Superior temporal gyrus (tissue), 1 donor: ENCODE data around the gene LMTK2.
A peak's percentile ranks its signal among the peaks of the same experiment; 100 is the strongest.

Source experiments
- DNase-seq: peaks from one replicate; pipeline ENCODE4 v3.0.0-alpha.2; 2016; ENCODE audit errors: extremely low spot score

Gene LMTK2

GRCh38 chr7:98137134-98137825 lies 30.6 kb downstream of the LMTK2 start:
- no peak for DNase-seq

- DNase-seq = no peak
Observed at GRCh38 chr7:98137826-98138151, 31.1 kb downstream of the LMTK2 start.

- DNase-seq = no peak
Observed at GRCh38 chr7:98138672-98139071, 32.0 kb downstream of the LMTK2 start.

DNA sequence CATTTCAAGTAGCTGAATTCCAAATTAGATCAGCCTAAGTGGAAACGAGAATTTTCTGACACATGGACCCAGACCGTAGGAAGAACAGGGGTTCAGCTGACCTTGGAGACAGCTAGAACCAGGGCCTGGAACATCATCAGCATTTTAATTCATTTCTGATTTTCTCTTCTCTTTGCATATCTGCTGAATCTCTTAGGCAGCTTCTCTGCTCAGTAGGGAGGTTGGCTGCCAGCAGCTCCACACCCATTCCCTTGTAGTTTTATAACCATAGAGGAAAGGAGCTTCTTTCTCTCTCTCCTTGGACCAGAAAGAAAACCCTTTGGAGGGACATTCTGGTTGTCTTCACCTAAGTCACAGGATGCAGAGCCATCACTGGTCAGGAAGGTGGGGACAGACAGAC lies 36.0 kb downstream of the LMTK2 start:
- peak; percentile 49 for DNase-seq

GRCh38 chr7:98148607-98149006 lies 41.9 kb downstream of the LMTK2 start:
- no peak for DNase-seq

DNA sequence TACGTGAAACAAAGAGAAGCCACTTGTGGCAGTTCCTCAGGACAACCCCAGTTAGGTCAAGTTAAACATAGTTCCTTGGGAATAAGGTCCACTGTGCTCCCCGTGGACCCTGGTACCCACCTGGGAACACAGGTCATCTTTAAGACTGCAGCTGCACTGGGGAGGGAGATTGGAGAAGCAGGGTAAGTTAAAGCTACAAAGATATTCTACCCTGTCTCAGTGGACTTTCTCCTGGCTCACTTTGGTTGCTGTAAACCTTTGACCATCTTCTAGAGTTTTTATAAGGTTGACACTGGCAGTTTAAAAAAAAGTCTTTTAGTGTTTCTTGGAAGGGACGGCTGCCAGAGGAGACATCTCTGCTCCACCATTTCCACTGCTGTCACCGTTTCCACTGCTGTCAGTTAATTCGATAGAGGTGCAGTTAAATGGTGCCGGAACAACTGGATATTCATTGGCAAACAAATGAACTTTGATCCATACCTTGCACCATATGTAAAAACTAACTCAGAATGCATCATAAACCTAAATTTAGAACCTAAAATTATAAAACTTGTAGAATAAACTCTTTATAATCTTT lies 42.5 kb downstream of the LMTK2 start:
- no peak for DNase-seq

GRCh38 chr7:98151884-98152283 lies 45.2 kb downstream of the LMTK2 start:
- no peak for DNase-seq

DNA sequence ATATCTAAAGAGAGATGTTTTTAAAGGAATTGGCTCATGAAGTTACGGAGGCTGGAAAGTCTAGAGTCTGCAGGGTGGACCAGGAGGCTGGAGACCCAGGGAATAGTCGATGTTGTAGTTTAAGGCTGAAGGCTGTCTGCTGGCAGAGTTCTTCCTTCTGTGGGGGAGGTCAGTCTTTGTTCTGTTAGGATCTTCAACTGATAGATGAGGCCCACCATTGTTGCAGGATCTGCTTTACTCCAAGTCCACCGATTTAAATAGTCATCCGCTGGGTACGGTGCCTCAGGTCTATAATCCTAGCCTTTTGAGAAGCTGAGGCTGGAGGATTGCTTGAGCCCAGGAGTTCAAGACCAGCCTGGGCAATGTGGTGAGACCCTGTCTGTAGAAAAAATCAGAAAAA lies 50.0 kb downstream of the LMTK2 start:
- no peak for DNase-seq

GRCh38 chr7:98157761-98158160 lies 51.1 kb downstream of the LMTK2 start:
- DNase-seq = no peak

- DNase-seq = no peak
Observed at GRCh38 chr7:98162758-98163157, 56.1 kb downstream of the LMTK2 start.

DNA sequence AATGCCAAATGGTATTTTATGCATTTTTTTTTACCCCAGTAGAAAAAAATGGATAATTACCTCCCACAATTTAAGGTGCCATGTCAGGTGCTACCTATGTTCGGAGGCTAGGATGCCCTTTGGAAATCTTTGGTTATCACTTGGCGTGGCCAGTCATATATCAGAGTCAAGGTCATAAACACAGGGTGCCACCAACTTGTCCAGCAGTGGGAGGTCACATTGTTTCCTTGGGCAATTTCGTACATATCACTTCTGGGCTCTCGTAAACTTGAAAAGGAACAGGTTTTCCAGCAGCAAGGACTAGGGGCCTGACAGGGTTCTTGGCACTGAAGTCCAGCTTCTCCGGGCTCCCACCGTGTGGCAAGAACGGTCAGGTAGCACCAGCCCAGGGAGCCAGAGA lies 56.6 kb downstream of the LMTK2 start:
- DNase-seq = no peak

DNA sequence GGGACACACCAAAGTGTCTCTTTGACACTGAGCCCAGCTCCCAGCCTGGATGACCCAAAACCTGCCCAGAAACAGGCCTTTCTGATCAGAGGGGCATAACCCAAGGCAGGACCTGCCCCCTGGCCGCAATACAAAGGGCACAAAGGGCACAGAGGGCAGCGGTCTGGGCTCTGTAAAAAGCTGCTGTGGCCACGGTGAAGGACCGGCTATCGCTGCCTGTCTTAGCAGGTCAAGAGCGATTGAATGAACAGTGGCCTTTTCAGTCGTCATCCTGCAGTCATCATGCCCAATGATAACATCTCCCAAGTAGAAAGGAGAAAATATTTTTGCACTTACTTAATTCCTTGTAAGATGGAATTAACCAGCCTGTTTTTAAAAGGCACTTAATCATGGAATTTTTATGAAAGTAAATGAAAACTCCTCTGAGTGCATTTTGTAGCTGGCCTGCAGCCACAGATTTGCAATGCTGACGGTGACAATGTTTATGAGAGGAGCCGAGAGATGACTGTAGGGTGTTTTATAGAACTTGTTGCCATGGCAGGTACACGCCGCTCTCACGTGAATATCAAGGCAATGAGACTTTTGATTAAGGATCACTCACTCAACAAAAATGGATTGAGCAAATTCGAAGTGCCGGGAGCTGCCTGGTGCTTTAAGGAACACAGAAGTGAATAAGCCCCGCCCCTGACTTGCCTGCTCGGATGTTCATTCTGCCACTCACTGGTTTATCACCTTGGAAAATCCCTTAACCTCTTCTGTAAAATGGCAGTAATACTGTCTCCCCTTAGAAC lies 57.2 kb downstream of the LMTK2 start:
- peak; percentile 40 for DNase-seq

DNA sequence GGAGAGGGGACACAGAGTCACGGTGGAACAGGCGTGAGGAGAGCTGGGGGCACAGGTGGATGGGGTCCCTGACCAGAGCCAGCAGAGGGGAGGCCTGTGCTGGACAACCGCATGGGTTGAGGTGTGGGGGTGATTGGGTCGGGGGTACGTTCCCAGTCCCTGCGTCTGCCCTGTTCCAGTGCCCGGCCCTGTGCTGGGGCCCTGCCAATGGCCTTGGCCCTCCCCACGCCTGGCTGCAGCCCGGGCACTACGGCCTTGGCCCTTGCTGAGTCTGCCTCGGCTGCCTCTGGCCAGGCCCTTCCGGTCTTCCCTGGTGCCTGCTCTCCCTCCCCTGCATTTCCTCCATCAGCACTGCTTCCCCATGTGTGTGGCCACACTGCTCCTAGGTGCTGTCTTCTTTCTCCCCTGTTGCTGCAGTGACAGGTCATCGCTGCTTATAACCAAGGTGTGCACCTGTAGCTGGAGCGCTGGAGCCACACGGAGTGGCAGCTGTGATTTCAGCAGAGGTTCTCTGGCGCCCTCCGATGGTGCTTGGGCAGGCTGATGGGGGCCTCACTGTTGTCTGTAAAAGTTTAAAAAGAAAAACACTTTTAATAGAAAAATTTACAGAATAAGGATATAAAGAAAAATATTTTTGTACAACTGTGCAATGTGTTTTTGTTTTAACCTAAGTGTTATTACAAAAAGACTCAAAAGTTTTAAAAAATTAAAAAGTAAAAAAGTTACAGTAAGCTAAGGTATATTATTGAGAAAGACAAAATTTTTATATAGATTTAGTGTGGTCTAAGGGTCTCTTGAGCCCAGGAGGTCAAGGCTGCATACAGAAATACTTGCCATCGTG lies 59.4 kb downstream of the LMTK2 start:
- peak; percentile 64 for DNase-seq

DNA sequence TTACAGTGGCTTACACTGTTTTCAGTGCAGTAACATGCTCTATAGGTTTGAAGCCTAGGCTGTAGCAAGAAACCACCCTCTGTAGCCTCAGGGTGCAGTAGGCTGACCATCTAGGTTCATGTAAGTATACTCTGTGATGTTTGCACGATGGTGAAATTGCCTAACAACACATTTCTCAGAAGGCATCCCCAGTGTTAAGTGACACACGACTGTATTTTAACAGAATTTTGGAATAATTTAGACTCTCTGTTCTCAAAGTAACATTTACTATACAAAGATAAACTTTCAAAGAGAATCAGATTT lies 60.0 kb downstream of the LMTK2 start:
- DNase-seq = no peak

GRCh38 chr7:98167653-98168052 lies 61.0 kb downstream of the LMTK2 start:
- DNase-seq = no peak

GRCh38 chr7:98168181-98168903 lies 61.7 kb downstream of the LMTK2 start:
- peak; percentile 80 for DNase-seq

DNA sequence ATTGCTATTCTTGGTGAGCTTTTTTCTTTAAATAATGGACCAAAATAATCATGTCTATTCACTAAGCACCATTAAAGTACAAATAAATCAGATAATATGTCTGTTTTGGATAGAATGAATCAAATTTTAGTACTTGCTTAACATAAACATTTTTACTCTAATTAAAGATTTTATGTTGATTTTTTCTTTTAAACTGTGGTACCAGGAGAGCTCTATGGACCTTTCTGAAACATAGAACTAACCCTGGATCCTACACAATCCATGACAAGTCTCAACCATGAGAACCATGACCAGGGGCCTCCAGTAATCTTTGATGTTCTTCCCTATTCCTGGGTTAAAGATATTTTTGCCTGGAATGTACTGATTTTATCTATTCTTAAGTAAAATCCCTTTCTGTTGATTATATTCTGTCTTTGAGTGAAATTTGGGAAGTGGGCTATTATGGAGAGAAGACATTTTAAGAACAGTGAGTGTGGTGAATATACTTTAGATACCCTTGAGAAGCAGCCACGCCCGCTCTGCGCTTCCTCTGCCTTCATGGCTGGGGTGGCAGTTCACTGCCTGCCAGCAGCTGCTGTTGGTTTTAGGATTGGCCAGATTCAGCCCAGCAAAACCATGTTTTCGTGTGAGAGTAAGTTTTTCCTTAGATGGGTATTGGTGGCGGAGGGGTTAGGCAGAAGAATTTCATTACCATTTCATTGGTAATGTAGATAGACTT lies 62.4 kb downstream of the LMTK2 start:
- DNase-seq = no peak

DNA sequence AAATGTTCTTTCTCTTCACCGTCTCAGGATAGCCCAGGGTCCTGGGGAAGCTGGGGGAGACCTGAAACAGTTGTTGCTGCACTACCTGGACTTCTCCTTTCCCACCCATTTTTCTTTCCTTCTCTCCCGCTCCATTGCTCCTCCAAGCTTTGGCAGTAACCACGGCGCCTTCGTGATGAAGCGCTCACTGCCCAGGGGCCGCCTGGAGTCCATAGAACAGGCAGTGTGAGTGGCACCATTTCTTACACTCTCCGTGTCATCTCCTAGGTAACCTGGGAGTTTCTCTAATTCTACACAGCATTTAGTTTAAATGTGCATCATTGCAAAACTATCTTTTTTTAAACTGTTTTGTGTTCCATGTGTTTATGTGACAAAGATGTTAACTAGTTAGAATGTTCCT lies 64.3 kb downstream of the LMTK2 start:
- DNase-seq = no peak

- DNase-seq = no peak
Observed at GRCh38 chr7:98171449-98171848, 64.8 kb downstream of the LMTK2 start.

- no peak for DNase-seq
Observed at GRCh38 chr7:98174334-98175259, 67.9 kb downstream of the LMTK2 start.
